SK-MEL-5 (cell line): ENCODE results near the gene SPSB4. TPM values are rescaled to one million over a fixed set of nuclear protein-coding genes. Genes with fewer than 3 reads are reported as not detected.

Source experiments
- DNase-seq: peaks from one replicate; pipeline ENCODE4 v3.0.0-alpha.2; 2016; ENCODE audit warnings: low read depth, low spot score
- in situ Hi-C: cut with HindIII; loops from 2 replicates; pipeline ENCODE4 v1.10.0; 2016; ENCODE audit warnings: low sequenced_read_pairs, high pct_unique_total_duplicates, low pct_unique_long_range_greater_than_20kb
- total RNA-seq: library from RNA; depleted of rRNA; stranded (reverse); fragments of >200 nt; shearing (Covaris generic); gene quantifications from 2 replicates; pipeline ENCODE4 v1.2.3, GENCODE V29; 2014

Gene SPSB4
- total RNA-seq, 1 experiment from 2014 or later = 0.08 TPM

GRCh38 chr3:141049681-141050080, 1.5 kb upstream of the SPSB4 start:
- DNase-seq = peak; percentile 31
- in situ Hi-C loops = no loop called here

DNA sequence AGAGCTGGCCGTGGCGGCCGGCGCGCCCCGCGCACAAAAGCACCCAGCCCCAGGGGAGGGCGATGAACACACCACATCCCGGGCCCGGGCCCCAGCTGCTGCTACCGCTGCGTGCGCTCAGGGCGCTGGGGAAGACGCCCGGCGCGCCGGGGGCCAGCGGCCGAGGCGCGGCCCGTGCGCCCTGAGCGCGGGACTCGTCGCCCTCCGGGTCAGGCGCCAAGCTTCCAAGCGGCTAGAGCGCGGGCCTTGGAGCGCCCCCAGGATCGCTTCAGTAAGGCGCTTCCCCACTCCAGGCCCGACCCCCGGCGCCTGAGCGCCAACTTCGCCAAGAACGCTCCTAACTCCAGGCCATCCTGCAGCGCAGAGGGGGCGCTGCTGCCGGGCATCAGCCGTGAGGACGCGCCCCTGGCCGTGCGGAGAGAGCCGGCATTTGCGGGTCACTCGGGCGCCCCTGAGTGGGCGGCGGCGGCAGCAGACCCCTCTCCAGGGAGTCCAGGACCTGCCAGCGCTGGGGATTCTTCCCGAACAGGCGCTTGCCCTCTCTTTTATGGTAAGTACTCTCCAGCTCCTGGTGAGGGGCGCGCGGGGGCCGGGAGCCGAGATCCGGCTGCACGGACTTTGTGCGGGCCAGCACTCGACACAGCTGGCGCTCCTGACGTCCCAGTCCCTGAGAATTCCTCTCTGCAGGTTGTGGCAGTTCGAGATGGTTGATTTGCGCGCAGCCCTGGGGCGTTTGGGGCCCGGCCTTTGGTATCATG, 475 bp downstream of the SPSB4 start:
- in situ Hi-C loops = no loop called here
- DNase-seq = no peak

DNA sequence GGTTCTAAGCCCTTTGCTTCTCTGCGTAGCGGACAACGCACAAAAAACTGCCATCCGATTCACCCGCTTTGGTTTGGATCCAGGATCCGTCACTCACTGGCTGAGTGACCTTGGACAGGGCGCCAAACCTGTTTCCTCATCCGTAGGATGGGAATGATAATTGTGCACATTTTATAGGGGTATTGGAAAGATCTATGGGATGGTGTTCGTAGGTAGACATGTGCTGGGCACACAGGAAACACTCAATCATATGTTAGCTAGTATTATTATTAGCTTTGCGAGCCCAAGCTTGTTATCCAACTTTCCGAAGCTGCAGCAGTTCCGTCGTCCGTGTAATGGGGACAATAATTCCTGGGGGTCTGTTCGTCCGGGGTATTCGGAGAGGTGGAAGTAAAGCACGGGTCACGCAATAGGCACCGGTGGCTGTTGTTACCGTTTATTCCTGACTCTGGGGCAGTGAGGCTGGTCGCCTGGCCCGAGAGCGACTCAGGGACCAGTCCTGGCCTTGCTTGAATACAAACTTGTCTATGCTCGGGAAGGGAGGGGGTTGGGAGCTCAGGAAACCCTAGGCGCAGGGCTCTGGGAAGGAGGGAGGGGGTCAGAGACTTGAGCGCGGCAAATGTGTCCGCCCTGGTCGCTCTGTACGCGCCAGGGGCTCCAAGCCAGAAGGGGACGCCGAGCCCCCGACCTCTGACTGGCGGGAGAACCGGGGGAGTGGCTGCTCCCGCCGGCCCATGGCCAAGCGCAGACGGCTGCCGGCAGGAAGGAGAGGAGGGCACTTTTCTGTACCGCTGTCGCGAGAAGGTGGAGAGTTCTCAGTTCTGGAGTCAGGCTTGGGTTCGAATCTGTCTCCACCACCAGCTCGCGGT, 1.3 kb downstream of the SPSB4 start:
- in situ Hi-C loops = no loop called here
- DNase-seq = no peak

DNA sequence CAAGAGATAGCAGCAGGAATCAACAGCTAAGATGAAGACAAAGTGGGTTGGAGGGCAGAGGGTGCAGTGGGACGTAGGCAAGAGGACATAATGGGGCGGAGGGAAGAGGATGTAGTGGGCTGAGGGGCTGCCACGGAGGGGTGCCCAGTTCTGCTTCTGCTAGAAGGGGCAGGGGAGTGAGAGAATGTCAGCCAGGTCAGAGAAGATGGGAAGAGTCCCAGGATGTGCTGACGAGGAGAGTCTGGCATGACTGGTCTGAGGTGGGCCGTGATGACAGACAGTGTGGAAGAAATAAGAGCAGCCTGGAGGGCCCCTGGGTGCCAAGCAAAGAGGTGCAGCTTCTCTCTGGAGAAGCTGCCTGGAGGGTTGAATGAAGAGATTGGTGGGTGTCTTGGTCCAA, 4.0 kb downstream of the SPSB4 start:
- in situ Hi-C loops = no loop called here
- no peak for DNase-seq

GRCh38 chr3:141055536-141056445, 4.6 kb downstream of the SPSB4 start:
- DNase-seq = no peak
- in situ Hi-C loops = no loop called here

GRCh38 chr3:141056751-141057171, 5.6 kb downstream of the SPSB4 start:
- DNase-seq = no peak
- in situ Hi-C loops = no loop called here

DNA sequence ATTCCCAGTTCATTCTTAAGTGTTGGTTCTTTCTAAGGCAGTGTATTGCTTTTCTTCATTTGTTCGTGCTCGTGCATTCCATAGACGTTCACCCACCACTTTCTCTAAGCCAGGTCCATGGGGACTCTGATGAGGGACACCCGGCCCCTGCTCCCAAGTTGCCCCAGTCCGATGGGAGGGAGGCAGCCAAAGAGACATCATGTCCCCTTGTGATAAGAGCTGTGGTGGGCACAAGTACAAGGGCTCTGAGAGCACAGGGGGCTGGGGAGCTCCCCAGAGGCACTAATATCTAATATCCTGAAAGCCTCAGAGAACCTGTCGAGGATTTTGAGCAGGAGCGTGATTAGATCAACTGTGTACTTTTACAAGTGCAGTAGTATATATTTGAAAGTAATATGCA, 6.3 kb downstream of the SPSB4 start:
- no peak for DNase-seq
- in situ Hi-C loops = no loop called here

DNA sequence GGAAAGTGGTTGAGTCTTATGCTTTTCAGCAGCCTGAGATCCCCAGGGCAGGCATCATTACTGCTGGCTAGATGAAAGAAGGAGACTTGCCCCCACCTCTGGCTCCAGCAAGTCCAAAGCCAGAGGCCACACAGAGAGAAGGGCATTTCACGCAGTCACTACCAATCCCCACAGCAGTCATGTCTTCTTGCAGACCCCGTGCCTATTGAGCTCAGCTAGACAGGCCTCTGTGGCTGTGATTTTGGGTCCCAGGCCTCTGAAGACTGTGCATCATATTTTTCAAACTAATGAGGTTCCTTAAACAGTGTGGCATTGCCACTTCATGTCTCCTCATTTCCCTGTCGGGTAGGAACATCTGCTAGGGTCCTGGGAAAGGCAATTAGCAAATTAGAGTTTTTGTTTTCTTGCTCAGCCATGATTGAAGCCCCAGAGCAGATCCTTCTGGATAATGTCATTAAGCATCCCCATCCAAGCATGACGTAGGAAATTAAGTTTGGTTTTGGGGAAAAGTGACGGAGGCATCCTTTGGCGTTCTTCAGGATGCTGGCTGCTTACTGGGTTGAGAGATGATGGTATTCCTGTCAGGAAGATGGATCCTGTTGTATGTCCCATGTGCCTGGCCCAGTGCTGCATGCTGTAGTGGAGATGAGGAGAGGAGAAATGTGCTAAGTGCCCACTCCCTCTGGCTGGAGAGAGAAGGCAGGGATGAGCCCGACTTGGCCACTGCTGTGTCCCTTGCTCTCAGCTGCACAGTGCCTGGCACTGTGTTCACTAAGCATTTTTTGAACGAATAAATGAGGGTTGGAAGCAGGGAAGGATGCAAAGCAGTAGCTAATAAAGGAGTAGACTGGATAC, 7.0 kb downstream of the SPSB4 start:
- in situ Hi-C loops = no loop called here
- no peak for DNase-seq

DNA sequence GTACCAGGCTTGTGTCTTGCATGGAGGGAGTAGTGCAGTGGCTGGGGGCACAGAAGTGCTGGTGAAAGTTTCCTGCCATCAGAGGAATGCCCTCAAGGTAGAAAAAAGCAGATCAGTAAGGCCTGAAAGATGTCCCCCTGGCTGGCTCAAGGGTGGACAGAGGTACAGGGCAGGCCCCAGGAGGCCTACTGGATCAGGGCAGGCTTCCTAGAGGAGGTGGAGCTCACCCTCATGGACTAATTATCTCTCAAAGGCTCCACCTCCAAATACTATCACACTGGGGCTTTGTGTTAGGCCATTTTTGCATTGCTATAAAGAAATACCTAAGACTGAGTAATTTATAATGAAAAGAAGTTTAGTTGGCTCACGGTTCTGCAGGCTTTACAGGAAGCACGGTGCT, 7.8 kb downstream of the SPSB4 start:
- in situ Hi-C loops = no loop called here
- no peak for DNase-seq

- in situ Hi-C loops = no loop called here
- no peak for DNase-seq
Measured at GRCh38 chr3:141059816-141060215, 8.7 kb downstream of the SPSB4 start.

DNA sequence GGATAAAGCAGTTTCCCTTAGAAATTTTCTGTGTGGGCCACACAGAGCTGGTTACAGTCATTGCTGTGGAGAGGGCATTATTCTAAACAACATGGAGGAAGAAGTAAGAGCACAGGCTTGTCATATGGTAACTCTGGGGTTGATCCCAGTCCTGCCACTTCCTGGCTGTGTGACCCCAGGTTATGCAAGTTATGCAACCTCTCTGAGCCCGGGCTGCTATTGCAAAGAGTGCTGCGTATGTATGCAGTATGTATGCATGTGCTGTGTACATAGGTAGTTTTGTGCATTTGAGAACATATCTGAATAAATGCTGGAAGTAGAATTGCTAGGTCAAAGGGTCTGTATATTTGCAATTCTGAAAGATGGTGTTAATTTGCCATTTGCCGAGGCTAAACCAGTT, 9.2 kb downstream of the SPSB4 start:
- in situ Hi-C loops = no loop called here
- DNase-seq = no peak

DNA sequence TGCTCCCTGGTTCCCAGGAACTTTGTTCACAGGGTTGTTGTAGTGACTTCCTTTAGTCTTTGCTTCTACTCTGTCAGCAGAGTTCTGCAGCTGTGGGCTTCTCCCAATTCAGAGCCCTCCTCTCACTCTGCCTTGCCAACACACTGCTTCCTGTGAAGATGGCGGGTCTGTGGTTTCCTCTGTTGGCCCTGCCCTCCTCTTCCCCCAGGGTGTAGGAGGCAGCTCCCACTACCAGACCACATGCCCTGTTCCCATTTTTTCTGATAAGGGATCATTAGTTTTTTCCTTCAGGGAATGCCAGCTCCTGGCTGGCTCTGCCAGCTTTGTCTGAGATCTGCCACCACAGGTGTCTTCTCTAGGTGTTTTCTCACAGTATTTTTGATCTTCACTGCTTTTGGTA, 12.7 kb downstream of the SPSB4 start:
- DNase-seq = no peak
- in situ Hi-C loops = no loop called here

DNA sequence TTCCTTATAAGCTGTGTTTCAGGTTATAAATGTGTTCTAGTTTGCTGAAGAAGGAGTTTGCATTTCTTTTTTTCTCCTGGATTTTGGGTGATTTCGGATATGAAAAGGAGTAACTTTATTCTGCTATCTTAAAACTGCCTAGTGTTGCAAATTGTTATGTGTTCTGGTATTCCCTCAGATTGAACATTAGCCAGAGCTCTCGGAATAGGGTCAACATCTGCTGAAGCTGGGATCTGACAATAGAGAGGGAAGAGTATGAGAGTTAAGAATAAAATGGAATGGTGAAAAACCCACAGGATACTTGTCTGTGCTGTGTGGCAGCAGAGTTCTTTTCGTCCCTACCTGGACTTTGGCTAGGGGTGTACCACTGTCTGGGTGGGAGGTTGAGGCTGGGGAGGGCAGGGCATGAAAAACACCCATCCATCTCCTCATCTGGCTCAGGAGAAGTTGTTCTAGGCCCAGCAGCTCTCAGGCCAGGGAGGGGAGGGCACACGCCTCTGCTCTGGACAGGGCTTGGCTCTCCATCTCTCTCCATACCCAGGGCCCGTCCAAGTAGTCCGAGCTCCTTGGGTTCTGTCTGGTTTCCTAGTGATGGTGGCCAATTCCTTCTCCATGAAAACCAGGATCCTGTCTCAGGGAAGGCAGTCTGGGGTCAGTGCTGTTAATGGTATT, 13.2 kb downstream of the SPSB4 start:
- DNase-seq = no peak
- in situ Hi-C loops = no loop called here

GRCh38 chr3:141065258-141065657, 14.1 kb downstream of the SPSB4 start:
- in situ Hi-C loops = no loop called here

GRCh38 chr3:141065841-141066805, 15.0 kb downstream of the SPSB4 start:
- in situ Hi-C loops = no loop called here
- DNase-seq = no peak

More at GRCh38 chr3:141065258-141065657, 14.1 kb downstream of the SPSB4 start:
- no peak for DNase-seq
